Activated naive CD8-positive, alpha-beta T cell treated with anti-CD3 and anti-CD28 coated beads, Interleukin-2, amount 10 ng/mL, durations not matched to agents 7 days and 5 days (primary cell): ENCODE results near the gene SETD6. TPM values are rescaled to one million over a fixed set of nuclear protein-coding genes. Genes with fewer than 3 reads are reported as not detected.
"Not testable (repeated sequence)": the region's sequence is repeated elsewhere in the genome, so short reads cannot be mapped to it uniquely, and the experiment has no call there.

Experiments
- ATAC-seq: fragments of 150-1000 bp; cut with Tn5 transposase; one replicate; pipeline ENCODE4 v1.10.0; 2021; ENCODE audit warnings: low read depth, moderate library complexity
- POLR2A ChIA-PET: fragments of 350-600 bp; sonication (Branson Sonifier 250); formaldehyde crosslinking; loops from one replicate; lab custom pipeline; 2021; ENCODE audit warnings: antibody characterized with exemption; lab: Charles Lee
- DNase-seq: peaks from one replicate; pipeline ENCODE4 v3.0.0; 2021
- H3K27ac Mint-ChIP-seq: one replicate; pipeline ENCODE4 v1.8.0; 2022; ENCODE audit warnings: mild to moderate bottlenecking, mixed read lengths
- H3K27me3 Mint-ChIP-seq: one replicate; pipeline ENCODE4 v1.8.0; 2022; ENCODE audit warnings: mild to moderate bottlenecking, moderate library complexity, mixed read lengths
- H3K36me3 Mint-ChIP-seq: one replicate; pipeline ENCODE4 v1.8.0; 2021; ENCODE audit warnings: mild to moderate bottlenecking, mixed read lengths
- H3K4me1 Mint-ChIP-seq: one replicate; pipeline ENCODE4 v1.8.0; 2021; ENCODE audit warnings: mixed read lengths
- H3K4me3 Mint-ChIP-seq: one replicate; pipeline ENCODE4 v1.8.0; 2022; ENCODE audit warnings: mild to moderate bottlenecking, moderate library complexity, mixed read lengths
- H3K9me3 Mint-ChIP-seq: one replicate; pipeline ENCODE4 v1.8.0; 2021; ENCODE audit warnings: mixed read lengths
- total RNA-seq, 2 experiments: library from RNA; stranded (reverse); gene quantifications; one replicate each; pipeline ENCODE4 v1.2.3, GENCODE V29; 2021

The SETD6 gene
- total RNA-seq, 2 experiments from 2014 or later, result 19.1 to 23.5 TPM

DNA sequence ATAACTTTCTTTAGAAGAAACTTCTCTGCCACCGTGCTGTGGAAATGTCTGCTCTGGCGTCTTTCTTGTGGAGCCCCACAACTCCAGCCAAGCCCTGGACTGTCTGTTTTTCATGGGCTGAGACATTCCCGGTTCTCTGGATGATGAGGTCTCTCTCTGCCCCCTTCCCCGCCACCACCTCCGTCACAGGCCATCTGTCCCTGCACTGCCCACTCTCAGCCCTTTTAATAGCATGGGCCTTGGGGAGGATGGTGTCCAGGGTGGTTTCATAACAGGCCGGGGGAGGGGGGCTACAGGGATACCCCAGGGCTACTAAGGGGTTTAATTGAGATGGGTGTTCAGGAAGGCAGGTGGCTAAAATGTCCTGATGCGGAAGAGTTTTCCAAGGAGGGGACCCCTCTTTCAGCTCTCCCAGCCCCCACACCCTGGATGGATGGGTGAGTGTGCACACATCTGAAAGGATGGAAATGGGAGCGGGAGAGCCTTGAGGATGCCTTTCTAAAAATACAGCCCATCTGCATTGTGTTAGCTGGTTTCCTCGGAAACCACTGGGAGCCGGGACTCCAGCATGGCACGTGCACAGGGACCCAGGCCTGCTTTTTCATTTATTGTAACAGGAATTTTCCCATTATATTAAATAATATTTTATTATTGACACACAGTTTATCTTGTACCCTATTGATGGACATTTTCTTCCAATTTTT is 30.0 kb upstream of the SETD6 start:
- Mint-ChIP-seq H3K27ac (no peak overlapping the region), H3K9me3 (no peaks in the 10 kb centered on the region)
- POLR2A ChIA-PET, result no interaction called here

DNA sequence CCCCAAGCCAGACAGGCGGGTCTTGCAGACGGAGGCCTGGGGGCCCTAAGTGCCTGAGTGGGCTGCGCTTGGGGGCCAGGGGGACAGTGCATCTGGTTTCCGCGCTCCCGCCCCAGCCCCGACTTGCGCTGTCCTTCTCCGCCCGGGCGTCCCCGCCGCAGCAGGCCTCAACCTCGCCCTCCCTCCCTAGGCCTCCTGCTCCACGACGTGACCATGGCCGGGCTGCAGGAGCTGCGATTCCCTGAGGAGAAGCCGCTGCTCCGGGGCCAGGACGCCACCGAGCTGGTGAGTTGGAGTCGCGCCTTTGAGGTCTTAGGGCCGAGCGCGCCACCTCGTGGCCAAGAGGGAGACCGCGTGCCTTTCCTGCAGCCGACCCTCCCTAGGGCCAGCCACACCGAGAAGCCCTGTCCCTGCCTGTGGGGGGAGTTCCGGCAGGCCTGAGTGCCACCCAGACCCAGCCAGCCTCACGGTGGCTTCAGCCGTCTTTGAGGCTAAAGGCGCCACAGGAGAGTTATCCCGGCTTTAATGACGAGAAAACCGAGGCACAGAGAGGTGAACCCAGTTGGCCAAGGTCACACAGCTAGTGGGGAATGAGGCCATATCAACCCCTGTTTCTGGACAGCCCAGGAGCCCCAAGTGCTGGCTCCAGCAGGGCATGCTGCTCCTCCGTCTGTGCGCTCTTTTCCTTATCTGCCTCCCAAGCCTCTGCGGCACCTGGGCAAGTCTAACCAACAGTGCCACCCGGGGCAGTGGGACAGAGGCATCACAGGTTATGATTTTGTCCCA is 27.6 kb upstream of the SETD6 start:
- POLR2A ChIA-PET, result interaction anchor here (1.3 kb wide), 1 partner anchor 151 kb away, joined by 4 read pairs; no protein-coding TSS in a partner anchor

More for the DNA sequence above, 30.0 kb upstream of the SETD6 start:
- no peak overlapping the region for H3K4me3 Mint-ChIP-seq
- ATAC-seq, result no peak
- peaks cover 1% of the 10 kb centered on the region for H3K4me1 Mint-ChIP-seq
- peaks cover 7% of the 10 kb centered on the region for H3K27me3 Mint-ChIP-seq
- no peaks in the 10 kb centered on the region for H3K36me3 Mint-ChIP-seq
- DNase-seq, result no peak

DNA sequence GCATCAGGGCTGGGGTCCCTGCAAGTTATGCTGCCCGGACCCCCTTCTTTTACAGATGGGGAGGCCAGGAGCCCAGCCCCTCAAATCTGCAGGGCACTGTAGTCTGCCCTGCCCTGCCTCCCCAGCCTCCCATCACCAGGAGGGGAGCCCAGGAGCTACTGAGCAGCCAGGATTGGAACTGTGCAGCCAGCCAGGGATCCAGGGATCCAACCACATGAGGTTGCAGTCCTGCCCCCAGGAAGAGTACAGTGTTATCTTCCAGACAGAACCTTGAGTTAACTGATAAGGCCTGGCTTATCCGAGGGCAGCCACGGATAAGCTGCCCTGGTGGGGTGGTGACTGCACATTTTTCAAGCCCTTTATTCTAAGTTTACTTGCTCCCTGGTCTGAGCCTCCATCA is 26.8 kb upstream of the SETD6 start:
- Mint-ChIP-seq H3K4me1 (peaks cover 1% of the 10 kb centered on the region), H3K36me3 (no peaks in the 10 kb centered on the region), H3K27me3 (peaks cover 10% of the 10 kb centered on the region), H3K4me3 (no peak overlapping the region), H3K27ac (no peak overlapping the region), H3K9me3 (no peaks in the 10 kb centered on the region)
- DNase-seq (no peak), ATAC-seq (no peak)
- POLR2A ChIA-PET, result no interaction called here

More for the DNA sequence above, 27.6 kb upstream of the SETD6 start:
- ATAC-seq, result peak; percentile 82
- no peaks in the 10 kb centered on the region for H3K9me3 Mint-ChIP-seq
- peaks cover 9% of the 10 kb centered on the region for H3K27me3 Mint-ChIP-seq
- no peaks in the 10 kb centered on the region for H3K36me3 Mint-ChIP-seq
- H3K4me3 Mint-ChIP-seq, result no peak overlapping the region
- H3K27ac Mint-ChIP-seq, result no peak overlapping the region
- H3K4me1 Mint-ChIP-seq, result peaks cover 1% of the 10 kb centered on the region
- DNase-seq, result peak; percentile 84

DNA sequence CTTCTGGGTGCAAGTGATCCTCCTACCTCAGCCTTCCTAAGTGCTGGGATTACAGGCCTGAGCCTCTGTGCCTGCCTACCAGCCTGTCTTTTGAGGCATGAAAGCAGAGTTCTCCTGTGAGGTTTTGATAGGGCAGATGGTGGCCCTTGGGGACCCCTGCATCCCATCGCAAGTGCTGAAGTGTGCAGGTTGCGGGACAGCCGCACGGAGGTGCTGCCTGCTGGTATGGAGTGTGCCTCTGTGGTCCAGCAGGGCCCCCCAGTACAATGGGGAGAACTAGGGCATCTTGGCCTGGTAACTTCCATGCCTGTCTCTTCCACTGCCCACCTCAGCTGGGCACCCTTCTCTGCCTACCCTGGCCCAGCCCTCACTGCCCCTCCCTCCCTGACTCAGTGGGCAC is 25.3 kb upstream of the SETD6 start:
- H3K9me3 Mint-ChIP-seq, result no peaks in the 10 kb centered on the region
- ATAC-seq, result no peak
- DNase-seq, result no peak
- POLR2A ChIA-PET, result no interaction called here
- H3K4me3 Mint-ChIP-seq, result no peak overlapping the region
- peaks cover 1% of the 10 kb centered on the region for H3K4me1 Mint-ChIP-seq
- no peaks in the 10 kb centered on the region for H3K36me3 Mint-ChIP-seq
- no peak overlapping the region for H3K27ac Mint-ChIP-seq
- peaks cover 9% of the 10 kb centered on the region for H3K27me3 Mint-ChIP-seq

DNA sequence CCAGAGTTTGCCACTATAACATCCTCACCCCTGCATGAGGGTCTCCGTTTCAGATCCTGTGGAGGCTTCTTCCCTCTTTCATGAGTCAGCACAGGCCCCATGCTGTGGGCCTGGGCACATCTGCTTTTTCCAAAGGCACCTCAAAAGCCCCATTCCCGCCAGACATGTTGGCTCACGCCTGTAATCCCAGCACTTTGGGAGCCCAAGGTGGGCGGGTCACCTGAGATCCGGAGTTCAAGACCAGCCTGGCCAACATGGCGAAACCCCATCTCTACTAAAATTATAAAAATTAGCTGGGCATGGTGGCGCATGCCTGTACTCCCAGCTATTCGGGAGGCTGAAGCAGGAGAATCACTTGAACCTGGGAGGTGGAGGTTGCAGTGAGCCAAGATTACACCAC is 24.8 kb upstream of the SETD6 start:
- H3K4me3 Mint-ChIP-seq, H3K27ac Mint-ChIP-seq, ATAC-seq, POLR2A ChIA-PET, H3K36me3 Mint-ChIP-seq, H3K9me3 Mint-ChIP-seq, DNase-seq, H3K4me1 Mint-ChIP-seq, H3K27me3 Mint-ChIP-seq: not testable (repeated sequence)

DNA sequence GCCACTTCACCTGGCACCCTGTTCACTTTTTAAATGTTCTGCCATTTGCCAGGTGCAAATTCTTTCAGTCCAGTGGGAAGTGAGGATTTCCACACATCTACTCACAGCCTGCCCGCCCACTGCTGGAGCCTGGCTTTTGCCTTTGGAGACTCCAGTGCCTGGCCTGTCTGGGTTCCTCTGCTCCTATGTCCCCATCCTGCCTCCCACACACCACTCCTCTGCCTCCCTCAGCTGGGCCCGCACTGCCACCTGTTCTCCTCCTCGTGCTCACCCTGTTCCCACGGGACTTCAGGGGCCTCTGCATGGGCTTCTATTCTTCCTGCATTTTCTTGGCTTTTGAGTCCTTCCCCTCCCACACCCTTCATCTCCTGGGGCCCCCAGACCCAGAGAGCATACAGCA is 23.3 kb upstream of the SETD6 start:
- no peaks in the 10 kb centered on the region for H3K36me3 Mint-ChIP-seq
- no peak for ATAC-seq
- H3K27ac Mint-ChIP-seq, result no peak overlapping the region
- peaks cover 6% of the 10 kb centered on the region for H3K4me1 Mint-ChIP-seq
- H3K27me3 Mint-ChIP-seq, result peaks cover 9% of the 10 kb centered on the region
- no peaks in the 10 kb centered on the region for H3K9me3 Mint-ChIP-seq
- POLR2A ChIA-PET, result no interaction called here
- DNase-seq, result no peak
- H3K4me3 Mint-ChIP-seq, result no peak overlapping the region

DNA sequence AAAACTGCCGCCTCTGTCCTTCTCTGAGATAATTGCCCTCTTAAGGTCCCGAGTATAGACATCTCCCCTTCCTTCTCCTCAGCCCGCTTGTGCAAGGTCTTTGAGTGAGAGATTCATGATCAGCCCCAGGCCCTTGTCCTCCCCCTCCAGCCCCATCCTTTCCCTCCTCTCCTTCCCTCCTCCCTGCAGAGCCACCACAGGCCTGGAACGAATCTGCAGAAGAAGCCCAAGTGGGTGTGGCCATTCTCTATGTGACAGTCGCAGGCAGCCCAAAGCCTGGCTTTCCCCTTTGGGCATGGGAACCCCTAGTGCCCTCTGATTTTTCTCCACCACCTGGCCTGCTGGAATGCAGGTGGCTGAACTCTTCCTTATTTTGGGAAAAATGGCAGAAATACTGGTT is 22.6 kb upstream of the SETD6 start:
- H3K9me3 Mint-ChIP-seq, result no peaks in the 10 kb centered on the region

DNA sequence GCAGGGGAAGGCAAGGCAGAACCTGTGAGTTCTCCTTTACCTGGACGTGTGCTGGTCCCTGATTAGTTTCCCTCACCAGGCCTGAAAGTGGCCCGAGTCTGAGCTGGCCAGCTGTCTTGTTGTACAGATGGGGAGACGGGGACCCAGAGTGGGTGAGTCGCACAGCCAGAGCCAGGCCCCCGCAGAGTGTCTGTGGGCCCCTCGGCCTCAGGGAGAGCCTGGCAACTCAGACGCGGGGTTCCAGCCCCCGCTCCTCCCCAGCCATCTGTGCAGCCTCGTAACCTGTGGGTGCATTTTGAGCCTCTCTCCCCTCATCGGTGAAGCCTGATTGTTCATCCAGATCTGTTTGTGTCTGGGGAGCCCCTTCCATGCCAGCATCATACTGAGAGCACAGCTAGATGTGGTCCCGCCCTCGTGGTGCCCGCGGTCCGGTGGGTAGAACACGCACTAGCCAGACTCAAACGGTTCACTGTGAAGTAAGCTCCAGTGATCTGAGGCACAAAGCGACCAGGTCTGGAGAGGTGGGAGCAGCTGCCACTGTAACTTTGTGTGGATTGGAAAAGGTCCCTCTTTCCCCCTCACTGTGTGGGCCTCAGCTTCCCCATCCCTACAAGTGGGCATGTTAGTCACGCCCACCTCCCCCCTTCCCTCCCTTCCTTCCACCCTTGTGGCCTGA is 21.4 kb upstream of the SETD6 start:
- H3K4me1 Mint-ChIP-seq, result peaks cover 9% of the 10 kb centered on the region
- no peaks in the 10 kb centered on the region for H3K9me3 Mint-ChIP-seq
- DNase-seq, result no peak
- H3K36me3 Mint-ChIP-seq, result no peaks in the 10 kb centered on the region
- ATAC-seq, result no peak
- H3K27me3 Mint-ChIP-seq, result peaks cover 9% of the 10 kb centered on the region
- POLR2A ChIA-PET, result no interaction called here
- no peak overlapping the region for H3K4me3 Mint-ChIP-seq
- no peak overlapping the region for H3K27ac Mint-ChIP-seq

More for the DNA sequence above, 22.6 kb upstream of the SETD6 start:
- H3K4me1 Mint-ChIP-seq, result peaks cover 7% of the 10 kb centered on the region
- DNase-seq (no peak), ATAC-seq (no peak)
- no peaks in the 10 kb centered on the region for H3K36me3 Mint-ChIP-seq
- peaks cover 9% of the 10 kb centered on the region for H3K27me3 Mint-ChIP-seq
- H3K27ac Mint-ChIP-seq, result no peak overlapping the region
- H3K4me3 Mint-ChIP-seq, result no peak overlapping the region
- POLR2A ChIA-PET, result no interaction called here

DNA sequence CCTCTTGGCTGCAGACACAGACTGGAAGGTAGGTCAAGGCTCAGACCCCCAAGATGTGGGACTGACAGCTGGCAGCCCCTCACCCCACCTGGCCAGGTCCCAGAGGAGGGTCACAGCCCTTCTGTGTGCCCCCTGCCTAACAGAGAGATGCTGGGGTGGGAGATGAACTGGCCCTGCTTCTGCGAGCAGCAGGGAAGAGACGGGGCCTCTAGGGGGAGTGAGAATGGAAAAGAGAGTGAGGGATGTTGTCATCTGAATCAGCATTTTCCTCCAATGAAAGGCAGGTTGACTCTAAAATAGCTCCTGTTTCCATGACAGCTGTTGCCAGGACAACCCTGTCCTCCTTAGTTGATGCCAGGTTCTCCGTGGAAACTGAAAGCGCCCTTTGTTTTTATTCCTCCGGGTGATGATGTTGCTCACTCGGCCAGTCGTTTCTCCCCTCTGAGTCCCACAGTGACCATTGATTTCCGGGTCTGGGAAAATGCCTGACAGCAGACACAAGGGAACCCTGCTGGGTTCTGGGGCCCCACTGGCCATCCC is 20.3 kb upstream of the SETD6 start:
- Mint-ChIP-seq H3K27me3 (peaks cover 9% of the 10 kb centered on the region), H3K4me3 (peak overlapping the region; percentile 37), H3K4me1 (peaks cover 9% of the 10 kb centered on the region), H3K9me3 (no peaks in the 10 kb centered on the region), H3K36me3 (no peaks in the 10 kb centered on the region), H3K27ac (no peak overlapping the region)
- POLR2A ChIA-PET, result no interaction called here
- DNase-seq (no peak), ATAC-seq (peak; percentile 35)

DNA sequence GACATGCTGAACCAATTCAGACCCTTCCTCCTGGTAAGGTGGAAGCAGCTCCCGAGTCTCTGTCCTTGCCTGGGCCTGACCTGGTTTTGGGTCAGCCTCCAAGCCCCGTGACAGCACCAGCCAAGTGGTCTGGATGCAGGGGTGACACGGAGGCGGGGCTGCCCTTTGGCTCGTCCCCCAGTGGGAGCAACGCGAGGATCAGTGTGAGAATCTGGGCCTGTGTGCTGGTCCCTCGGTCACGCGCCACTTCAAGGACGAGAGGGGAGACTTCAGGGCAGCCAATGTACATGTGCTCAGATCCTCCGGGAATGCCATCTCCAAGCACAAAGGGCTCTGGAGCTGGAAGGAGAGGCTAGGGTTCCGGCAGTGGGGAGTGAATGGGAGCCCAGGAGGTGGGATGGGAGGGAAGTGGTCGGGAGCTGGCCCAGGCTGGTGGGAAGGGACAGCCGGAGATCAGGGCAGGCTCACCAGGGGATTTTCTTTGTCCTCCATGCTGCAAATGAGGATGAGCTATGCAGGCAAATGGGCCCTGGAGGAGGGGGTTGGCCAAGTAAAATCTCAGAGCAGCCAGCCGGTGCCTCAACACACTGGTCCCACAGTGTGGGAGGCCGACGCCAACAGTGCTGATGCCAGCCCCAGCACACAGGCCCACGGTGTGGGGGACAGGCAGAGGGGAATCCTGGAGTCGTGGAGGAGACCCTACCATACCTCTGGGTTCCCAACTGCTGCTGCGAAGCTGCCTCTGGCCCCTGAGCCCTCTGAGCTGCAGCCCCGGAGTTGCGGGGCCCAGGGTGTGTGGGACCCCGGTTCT is 19.6 kb upstream of the SETD6 start:
- Mint-ChIP-seq H3K4me3 (peak overlapping the region; percentile 37), H3K27ac (no peak overlapping the region), H3K4me1 (peaks cover 9% of the 10 kb centered on the region), H3K9me3 (no peaks in the 10 kb centered on the region), H3K36me3 (no peaks in the 10 kb centered on the region), H3K27me3 (peaks cover 12% of the 10 kb centered on the region)
- DNase-seq (no peak), ATAC-seq (no peak)
- POLR2A ChIA-PET, result no interaction called here

DNA sequence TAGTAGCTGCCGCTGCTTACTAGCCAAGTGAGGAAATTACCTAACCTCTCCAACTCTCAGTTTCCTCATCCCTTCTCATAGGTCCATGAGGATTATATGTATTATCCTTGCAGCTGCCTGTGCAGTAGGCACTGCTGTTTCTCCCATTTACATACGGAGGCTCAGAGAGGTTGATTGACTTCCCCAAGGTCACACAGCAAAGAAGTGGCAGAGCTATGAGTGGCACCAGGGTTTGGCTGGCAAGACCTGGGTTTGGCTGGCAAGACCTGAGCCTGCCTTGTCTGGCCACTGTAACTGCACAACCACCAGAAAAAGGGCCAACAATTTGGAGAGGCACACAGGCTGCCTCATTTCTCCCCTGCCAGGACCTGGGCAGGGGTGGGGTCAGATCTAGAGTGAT is 17.8 kb upstream of the SETD6 start:
- POLR2A ChIA-PET, result no interaction called here
- H3K9me3 Mint-ChIP-seq, result no peaks in the 10 kb centered on the region
- H3K36me3 Mint-ChIP-seq, result no peaks in the 10 kb centered on the region
- H3K4me1 Mint-ChIP-seq, result peaks cover 11% of the 10 kb centered on the region
- no peak for DNase-seq
- H3K4me3 Mint-ChIP-seq, result no peak overlapping the region
- H3K27ac Mint-ChIP-seq, result no peak overlapping the region
- peaks cover 9% of the 10 kb centered on the region for H3K27me3 Mint-ChIP-seq
- ATAC-seq, result no peak

DNA sequence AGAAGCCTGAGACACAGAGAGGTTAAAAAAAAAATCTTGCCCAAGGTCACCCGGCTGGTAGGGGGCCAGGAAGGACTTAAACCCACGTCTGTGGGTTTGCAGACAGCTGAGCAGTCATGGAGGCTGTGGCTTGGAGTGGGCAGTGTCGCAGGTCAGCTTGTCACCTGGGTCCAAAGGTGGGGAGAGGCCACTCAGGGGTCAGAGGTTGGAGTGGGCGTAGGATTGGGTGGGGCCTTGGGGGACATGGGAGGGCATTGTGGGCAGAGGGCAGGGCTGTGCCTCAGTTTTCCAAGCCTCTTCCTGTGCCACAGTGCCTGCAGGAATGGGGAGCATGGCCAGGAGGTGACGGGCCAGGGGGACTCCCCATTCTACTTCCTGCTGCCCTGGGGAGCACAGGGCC is 17.4 kb upstream of the SETD6 start:
- ATAC-seq (no peak), DNase-seq (no peak)
- no peak overlapping the region for H3K27ac Mint-ChIP-seq
- H3K9me3 Mint-ChIP-seq, result no peaks in the 10 kb centered on the region
- H3K36me3 Mint-ChIP-seq, result no peaks in the 10 kb centered on the region
- H3K4me3 Mint-ChIP-seq, result no peak overlapping the region
- H3K4me1 Mint-ChIP-seq, result peaks cover 11% of the 10 kb centered on the region
- POLR2A ChIA-PET, result no interaction called here
- peaks cover 5% of the 10 kb centered on the region for H3K27me3 Mint-ChIP-seq
